Activated CD8-positive, alpha-beta memory T cell treated with anti-CD3 and anti-CD28 coated beads, Interleukin-2, amount 50 U/mL, for 1 hour (primary cell): ENCODE measurements around the gene MUC22.
A peak's percentile ranks its signal among the peaks of the same experiment; 100 is the strongest.
"Not testable (repeated sequence)": the region's sequence is repeated elsewhere in the genome, so short reads cannot be mapped to it uniquely, and the experiment has no call there.

Source experiments
- DNase-seq: peaks from one replicate; pipeline ENCODE4 v3.0.0-alpha.2; 2020; ENCODE audit errors: extremely low read depth

MUC22 gene

DNA sequence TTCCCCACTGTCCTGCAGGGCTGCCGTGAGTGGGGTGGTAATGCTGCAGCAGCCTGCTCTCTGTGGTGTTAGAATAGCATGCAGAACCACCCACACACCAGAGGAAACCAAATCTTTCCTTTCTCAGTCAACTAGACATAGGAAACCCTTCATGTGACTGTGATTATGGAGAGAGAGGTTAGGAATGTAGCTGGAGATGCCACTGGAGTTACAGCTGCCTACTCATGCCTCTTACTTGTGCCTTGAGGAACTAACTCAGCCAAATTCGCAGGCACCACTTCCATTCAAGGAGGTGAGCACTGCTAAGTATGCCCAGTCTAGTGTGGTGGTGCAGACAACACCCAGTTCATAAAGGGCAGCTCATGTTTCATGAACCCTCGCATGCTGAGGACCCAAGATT is 27.4 kb downstream of the MUC22 start:
- no peak for DNase-seq

DNA sequence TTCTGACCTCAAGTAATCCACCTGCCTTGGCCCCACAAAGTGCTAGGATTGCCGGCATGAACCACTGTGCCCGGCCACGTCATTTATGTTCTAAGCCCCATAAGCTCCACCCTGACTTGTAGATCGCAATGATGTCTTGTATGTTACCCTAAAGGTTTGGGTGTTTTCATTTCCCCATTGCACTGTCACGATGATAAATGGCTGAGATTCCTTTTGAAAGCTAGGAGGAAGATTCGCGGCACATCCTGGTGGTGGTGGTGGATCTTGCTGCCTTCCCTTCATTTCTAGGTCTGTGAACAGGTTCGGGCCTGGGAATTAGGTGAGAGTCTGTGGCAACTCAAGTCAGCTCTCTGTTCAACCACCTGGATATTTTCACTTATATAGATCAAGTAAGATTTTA is 28.3 kb downstream of the MUC22 start:
- no peak for DNase-seq

DNA sequence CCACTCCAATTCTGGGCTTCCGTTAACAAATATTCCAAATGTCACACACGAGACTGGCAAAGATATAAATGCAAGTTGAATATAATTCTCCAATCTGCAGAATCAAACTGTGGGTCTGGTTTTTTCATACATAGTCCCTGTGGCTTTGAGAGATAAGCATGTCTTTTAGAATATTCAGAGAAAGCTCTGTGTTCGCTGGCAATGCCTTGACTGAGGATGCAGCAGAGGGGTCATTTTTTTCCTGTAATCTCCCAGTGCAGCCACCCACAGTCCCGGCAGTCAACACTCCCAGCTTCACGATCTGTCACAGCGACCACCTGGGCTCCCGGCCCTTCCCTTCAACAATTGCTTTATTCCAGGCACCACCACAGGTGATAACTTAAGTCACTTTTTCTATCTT is 30.5 kb downstream of the MUC22 start:
- DNase-seq, result no peak

DNA sequence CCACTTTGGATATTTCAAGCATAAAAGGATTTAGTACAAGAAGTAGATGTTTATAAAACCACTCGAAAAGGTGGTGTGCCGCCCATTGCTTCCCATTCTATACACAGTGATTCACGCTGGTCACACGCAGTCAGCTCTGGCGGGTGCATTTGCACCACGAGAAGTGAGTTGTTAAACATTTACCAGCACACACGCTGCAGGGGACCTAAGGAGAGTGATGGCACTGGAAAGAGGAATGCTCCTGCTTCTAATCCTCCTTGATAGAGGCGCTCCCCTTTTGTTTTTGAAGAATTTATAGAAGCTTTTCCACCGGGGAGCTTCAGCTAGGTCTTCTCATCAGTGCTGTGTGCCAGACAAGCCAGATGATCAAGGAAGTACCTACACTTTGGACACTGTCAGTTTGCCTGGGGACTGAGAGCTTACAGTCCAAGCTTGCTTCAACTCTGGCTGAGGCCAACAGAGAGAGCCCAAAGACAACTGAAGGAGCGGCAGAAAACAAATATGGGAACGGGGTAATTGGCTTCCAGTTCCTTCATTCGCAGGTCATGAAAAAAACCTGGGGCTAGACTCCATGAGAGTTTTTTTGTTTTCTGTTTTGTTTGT is 31.2 kb downstream of the MUC22 start:
- no peak for DNase-seq

DNA sequence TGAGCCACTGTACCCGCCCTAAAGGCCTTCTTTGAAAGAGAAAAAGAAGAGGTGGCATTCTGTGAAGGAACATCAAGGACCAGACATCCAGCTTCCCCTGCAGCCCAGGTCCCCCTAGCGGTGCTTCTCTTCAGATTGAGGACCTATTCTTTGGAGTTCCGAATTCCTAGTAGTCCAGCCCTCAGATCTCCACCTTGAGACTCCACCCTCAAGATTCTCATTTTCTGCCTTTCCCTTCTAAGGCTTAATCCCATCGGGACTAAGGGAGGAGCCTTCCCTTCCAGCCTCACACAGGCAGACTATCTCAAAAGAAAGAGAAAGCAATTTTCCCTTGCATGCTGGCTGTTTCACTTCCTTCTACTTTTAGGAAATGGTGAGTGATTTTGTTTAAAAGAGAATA is 32.5 kb downstream of the MUC22 start:
- DNase-seq, result no peak

DNA sequence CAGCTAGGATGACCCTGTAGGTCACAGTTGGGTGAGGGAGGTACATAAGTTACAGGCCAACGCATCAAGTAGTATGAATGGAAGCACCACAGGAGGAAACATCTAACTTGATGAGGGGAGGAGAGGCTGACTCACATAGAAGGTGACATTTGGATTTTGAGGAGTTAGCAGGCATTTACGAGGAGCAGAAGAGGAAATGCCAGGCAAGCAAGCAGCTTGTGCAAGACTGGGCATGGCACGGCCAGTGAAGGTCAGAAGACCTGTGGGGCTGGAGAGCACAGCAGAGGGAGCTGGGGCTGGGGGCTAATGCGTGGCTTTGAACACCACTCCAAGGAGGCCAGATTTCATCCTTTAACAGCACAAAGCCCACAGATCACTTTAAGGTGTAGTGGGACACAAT is 37.8 kb downstream of the MUC22 start:
- no peak for DNase-seq

DNA sequence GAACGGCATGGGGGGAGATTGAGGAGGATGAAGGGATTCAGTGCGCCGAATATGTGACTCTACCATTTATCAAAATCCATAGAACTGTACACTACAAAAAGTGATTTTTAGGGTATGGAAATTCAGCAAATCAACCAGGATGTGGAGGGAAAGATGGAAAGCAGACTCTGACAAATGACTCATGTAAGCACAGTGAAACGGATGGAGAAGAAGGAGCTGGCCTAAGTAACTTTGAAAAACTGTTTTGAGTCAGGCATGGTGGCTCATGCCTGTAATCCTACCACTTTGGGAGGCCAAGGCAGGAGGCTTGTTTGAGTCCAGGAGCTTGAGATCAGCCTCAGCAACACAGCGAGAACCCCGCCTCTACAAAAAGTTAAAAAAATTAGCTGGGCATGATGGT is 39.2 kb downstream of the MUC22 start:
- no peak for DNase-seq

DNA sequence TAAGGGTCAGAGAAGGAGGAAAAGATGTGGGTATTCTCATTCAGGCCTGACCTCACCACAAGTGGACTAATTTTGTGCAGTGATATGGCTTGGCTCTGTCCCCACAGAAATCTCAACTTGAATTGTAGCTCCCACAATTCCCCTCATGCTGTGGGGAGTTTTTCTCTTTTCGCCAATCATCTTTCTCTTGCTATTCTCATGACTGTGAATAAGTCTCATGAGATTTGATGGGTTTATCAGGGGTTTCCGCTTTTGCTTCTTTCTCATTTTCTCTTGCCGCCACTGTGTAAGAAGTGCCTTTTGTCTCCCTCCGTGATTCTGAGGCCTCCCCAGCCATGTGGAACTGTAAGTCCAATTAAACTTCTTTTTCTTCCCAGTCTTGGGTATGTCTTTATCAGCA is 42.9 kb downstream of the MUC22 start:
- not testable (repeated sequence) for DNase-seq

DNA sequence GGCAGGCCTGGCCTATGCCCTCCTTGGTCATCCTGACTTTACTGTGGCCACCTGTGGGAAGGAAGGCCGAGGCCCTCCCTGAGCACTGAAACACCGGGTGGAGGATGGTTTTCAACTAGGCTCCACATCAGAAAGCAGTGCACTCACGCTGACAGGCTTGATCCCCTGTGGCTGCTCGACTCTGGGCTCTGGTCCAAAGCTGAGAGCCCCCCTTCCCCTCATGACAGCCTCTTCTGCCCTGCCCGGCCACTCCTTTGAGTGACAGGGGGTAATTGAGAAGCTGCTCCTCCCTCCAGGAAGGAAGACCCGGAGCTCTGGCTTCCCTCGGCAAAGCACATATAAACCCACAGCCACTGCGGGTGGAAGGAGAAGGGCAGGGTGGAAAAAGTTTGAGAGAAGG is 43.6 kb downstream of the MUC22 start:
- DNase-seq, result no peak

DNA sequence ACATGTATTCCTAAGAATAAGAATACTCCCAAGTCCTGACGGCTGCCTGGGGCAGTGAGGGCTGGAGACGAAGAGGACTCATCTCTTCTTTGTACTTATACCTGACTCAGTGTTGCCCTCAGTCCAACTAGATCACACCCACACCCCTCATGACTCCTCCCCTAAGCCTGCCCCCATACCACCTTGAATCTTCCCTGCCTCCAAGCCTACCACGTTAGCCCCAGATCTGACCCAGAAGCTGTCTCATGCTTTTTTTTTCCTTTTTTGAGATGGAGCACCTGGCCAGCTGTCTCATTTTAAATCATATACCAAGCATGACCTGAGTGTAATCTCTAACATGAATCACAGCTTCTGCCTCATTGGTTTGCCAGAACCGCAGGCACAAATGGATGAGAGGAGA is 45.2 kb downstream of the MUC22 start:
- no peak for DNase-seq

DNA sequence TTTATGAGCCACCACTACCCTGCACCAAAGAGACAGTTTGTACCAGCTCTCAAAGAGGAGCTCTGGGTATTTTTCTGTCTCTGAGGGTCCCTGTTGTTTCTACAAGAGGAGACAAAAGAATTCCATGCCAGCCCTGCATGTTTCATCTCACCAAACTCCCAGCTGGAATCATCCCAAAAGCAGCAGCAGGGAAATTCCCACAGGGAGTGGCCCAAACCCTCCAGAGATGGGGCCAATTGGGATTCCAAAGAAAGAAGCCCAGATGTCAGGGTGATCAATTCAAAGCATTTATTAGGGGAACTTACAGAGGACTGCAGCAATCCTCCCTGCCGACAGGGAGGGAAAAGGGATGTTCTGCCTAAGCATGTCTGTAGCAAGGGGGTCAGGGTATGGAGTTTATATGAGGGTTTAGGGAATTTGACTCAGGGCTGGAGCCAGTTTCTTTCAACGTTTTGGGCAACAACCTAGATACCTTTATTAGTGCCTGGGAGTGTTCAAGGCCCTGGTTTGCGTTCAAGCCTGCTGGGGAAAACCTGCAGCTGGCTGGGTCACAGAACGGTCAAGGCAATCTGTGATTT is 47.2 kb downstream of the MUC22 start:
- DNase-seq, result no peak

DNA sequence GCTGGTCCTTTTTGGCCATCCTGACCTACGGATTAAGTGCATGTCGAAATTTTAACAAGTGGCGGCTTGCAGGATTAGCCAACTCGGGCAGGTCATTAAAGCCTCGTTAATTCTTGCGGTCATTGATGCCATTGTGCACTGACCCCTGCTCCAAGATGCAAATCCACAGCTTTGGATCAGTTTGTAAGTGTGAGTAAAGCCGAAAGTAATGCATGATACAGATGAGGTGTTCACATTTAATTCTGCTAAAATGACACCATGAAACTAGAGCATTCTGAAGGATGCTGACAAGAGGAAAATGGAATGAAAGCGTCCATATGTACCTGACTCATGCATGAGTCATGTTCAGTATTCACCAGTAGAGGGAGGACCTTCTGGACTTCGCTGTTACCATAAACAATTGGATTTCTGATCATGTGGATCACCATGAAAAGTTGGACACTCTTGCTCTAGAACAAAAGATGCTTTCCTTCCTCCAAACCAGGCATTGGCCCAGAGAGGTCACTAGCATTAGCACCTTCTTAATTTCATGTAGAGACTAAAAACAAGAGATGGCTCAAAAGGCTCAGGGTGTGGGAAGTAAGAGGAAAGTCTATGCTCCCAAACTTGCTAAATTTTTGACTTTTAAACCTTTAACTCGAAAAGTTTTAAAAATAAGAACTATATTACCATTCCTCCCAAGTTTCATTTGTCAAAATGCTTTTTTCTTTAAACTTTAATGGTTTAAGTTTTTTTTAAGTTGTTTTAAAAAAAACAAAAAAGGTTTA is 48.0 kb downstream of the MUC22 start:
- DNase-seq, result no peak

DNA sequence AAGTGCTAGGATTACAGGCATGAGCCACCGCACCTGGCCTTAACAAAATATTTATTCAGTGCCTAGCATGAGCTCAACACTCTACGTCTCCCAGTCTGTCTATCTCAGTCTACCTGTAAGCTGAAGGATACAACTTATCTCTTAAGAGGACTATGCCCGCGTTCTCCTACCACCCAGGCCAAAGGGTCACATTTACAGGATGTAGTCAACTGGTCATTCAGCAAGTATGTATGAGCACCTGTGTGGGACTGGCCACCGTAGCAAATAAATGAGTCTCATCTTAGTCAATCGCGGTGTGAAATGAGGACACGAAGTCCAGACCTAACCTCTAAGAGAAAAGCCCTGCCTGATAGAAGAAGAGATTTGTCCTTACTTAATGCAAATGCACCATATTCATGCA is 49.9 kb downstream of the MUC22 start:
- DNase-seq, result no peak

DNA sequence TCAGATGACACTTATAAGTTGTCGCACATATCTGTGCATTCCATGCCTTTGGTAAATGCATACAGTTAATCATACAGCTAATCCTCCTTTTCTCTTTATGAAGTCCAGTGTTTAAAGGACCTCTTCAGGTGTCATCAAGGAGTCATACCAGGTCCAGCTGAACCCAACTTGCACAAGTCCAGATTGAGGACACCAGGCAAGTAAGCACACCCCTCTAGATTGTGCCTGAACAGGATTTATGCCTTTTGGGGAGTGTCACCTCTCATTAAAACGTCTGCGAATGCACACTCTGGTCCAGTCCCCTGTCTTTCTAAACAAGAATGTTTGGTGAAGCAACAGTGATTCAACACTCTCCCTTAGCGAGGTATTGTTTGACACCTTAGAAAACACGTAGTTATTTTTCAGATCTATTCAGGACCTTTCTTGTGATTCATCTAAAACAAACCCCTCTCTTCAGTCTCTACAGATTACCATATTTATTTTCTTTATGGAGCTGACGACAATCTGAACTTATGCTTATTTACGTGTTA is 53.7 kb downstream of the MUC22 start:
- DNase-seq, result no peak

DNA sequence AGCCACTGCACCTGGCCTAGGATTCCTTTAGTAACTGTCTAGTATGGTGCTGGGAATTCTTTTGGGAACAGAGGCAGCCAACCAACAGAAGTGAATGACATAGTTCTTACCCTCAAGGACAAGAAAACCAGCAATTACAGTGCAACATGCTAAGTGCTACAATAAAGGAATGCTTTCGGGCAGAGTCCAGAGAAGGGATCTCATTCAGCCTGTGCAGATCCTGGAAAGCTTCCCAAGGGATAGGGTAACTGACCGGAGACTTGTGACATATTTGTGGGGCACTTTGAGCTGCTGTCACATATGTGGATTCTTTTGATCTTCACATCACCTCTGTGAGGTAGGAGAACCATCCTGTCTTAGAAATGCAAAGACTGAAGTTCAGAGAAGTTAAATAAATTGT is 55.3 kb downstream of the MUC22 start:
- DNase-seq, result no peak

DNA sequence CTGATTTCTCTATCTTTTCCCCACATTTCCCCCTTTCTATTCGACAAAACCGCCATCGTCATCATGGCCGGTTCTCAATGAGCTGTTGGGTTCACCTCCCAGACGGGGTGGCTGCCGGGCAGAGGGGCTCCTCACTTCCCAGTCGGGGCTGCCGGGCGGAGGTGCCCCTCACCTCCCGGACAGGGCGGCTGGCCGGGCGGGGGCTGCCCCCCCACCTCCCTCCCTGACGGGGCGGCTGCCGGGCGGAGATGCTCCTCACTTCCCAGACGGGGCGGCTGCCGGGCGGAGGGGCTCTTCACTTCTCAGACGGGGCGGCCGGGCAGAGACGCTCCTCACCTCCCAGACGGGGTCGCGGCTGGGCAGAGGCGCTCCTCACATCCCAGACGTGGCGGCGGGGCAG is 56.8 kb downstream of the MUC22 start:
- DNase-seq, result not testable (repeated sequence)

DNA sequence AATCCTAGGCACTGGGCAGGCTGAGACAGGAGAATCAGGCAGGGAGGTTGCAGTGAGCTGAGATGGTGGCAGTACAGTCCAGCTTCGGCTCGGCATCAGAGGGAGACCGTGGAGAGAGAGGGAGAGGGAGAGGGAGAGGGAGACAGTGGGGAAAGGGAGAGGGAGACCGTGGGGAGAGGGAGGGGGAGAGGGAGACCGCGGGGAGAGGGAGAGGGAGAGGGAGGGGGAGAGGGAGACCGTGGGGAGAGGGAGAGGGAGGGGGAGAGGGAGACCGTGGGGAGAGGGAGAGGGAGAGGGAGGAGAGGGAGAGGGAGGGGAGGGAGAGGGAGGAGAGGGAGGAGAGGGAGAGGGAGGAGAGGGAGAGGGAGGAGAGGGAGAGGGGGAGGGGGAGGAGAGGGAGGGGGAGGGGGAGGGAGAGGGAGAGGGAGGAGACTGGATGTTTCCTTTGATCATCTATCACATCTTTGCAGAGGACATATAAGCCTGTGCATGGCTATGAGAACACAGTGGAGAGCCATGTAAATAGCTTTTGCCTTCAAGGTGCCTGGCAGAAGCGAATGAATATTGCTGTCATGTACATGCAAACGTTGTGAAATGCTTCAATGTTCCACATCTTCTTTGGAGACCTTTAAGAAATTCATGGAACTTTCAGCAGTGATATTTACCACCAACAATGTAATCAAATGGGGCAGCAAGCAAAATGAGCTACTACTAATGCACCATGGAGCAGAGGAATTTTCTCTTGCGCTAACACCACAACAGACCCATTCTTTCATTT is 57.8 kb downstream of the MUC22 start:
- DNase-seq, result not testable (repeated sequence)

DNA sequence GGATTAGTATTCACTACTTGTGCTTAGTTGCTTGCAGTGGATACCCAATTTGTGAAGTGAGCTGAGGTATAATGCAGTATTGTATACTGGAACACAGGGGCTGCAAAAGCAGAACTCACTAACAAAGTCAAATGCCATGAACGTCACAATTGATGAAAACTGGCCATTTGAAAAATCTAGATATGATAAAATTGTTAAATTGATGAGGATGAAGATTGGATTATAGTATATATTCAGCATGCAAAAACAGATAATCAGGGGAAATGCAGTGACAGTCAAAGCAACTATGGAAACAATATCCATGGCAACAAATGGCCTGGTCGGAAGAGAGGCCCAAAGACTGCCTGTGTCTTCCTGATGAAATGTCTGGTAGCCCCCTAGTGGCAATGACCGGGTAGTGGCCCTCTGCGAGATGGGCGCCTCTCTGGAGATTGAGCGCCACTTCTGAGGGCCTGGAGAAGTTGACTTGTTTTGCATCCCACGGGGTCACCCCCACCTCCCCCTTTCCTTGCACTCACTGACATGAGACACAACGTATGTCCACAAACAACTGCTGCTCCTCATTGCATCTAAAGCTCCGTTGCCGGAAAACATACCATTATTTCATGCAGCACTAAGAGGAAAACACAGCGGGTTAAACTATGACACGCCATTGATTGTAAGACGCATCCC is 58.5 kb downstream of the MUC22 start:
- peak; percentile 27 for DNase-seq

DNA sequence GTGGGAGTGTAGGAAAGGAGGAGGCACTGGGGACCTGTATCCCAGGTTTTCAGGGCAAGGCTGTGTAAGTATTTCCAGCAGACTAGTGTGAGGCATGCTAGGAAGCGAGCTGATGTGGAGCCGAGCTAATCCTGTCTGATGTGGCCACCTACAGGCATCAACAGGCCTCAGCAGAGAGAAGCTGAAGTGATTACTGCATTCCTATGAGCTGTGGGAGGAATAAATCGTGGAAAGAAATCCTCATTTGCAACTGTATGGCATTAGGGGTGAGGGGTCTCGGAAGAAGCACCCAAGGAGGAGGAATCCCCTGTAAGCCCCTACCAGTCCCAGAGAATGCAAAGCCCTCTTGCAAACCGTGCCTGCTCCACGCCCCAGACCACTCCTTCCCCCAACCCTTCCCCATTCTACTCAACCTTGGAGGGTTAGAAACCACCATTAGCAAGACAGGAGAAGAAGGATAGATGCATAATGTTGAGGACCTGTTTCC is 60.5 kb downstream of the MUC22 start:
- DNase-seq, result no peak

DNA sequence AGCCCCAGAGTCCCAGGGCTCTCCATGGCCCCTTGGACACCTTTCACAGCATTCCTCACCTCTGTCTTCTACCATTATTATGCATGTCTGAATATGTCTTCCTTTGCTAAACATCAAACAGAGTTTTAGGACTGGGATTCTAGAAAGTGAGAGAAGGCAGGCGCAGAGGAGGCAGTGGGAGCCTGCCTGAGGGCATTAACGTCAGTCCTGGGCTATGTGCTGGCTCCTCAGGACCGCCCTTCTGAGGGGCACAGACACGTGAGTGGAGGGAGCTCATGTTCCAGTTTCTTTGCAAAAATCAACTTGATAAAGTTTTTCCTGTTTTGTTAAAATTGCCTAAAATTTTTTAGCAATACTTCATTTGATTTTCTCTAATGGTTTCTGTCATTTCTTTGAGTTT is 64.1 kb downstream of the MUC22 start:
- DNase-seq, result no peak

DNA sequence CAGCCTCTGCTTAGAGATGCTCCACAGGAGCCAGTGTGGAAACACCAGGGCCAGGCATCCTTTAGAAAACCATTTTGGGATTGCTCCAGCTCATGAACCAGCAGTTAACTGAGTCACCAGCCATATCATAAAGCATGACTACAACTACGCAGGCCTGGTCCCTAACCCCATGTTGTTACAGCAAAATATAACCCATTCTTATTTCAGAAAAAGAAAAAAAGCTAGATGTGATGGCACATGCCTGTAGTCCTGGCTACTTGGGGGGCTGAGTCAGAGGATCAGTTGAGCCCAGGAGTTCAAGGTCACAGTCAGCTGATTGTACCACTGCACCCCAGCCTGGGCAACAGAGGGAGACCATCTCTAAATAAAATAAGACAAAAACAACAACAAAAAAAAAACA is 65.3 kb downstream of the MUC22 start:
- no peak for DNase-seq

DNA sequence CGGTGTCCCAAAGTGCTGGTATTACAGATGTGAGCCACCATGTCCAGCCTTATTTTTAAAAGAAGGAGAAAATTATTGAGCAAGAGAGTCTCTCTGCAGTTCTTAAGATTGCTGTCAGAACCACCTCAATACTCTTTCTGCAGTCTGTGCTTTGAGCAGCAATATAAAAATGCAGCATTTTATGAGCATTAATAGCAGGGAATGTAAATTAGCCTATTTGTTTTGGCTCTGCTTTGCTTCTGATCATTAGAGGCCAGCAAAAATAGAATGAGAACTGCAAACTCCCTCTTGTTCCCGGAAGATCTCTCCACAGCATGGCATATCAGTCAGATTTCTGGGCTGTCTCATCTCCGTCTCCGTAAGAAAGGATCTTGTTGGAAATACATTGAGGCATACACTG is 66.3 kb downstream of the MUC22 start:
- no peak for DNase-seq
